Stimulated activated CD4-positive, alpha-beta T cell treated with anti-CD3 and anti-CD28 coated beads, Interleukin-4, amount 100 ng/mL, for 1 hour (primary cell): ENCODE results near the gene SLC25A33.
A peak's percentile ranks its signal among the peaks of the same experiment; 100 is the strongest.
"Not testable (repeated sequence)": the region's sequence is repeated elsewhere in the genome, so short reads cannot be mapped to it uniquely, and the experiment has no call there.

ENCODE experiments used
- DNase-seq: peaks from one replicate; pipeline ENCODE4 v3.0.0-alpha.2; 2020

SLC25A33 gene

DNA sequence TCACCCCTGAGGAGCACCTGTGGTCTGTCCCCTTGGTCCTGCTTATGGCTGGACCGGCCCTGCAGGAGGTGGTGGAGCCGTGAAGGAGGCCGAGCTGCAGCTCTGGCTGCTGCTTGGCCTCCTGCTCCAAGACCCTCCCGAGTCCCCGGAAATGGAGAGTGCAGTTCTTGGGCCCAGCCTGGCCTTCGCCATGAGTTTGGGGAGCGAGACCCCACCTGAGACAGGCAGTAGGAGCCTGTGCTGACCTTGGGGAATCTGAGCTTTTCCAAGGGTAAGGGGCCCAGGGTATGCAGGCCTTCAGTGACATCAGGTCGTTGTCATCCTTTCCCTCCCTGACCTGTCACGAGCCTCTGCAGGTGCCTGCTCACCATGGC is 63.5 kb downstream of the SLC25A33 start:
- no peak for DNase-seq

DNA sequence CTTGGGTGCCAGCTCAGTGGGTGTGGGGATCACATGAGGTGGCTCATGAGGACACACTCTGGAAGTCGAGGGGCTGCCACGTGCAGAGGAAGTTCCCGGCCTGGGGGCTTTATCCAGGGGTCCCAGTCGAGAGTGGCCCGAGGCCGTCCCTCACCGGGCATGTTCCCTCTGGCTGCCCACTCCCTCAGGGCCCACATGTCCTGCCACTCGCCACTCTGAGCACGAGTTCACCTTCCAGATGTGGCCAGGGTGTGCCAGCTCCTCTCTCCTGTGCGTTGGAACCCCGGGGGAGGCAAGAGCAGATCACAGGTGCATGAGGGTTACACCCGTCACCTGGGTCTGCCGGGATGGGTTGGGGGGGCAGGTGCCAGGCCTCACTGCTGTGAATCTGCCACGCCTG is 64.0 kb downstream of the SLC25A33 start:
- no peak for DNase-seq

- DNase-seq = no peak
Measured at GRCh38 chr1:9603766-9604753, 64.8 kb downstream of the SLC25A33 start.

GRCh38 chr1:9604836-9605235 is 65.6 kb downstream of the SLC25A33 start:
- DNase-seq = no peak

- DNase-seq = no peak
Measured at GRCh38 chr1:9605946-9606455, 66.7 kb downstream of the SLC25A33 start.

DNA sequence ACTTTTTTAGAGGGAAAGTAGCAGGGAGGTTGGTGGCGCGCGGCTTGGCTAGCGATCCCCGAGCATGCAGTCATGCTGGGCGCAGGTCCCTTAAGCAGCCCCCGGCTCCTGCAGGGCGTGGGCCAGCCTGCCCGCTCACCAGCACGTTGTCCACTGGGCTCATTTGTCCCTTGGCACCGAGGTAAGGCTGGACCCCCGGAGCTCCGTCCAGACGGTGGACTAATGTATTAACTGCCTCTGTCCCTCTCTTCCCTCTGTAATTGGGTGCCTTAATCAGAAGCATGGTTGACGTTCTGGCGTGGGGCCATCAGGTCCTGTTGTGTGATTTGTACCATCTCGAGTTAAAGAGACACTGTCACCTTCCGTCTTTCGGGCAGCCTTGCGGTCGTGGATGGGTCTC is 67.2 kb downstream of the SLC25A33 start:
- no peak for DNase-seq

- no peak for DNase-seq
Measured at GRCh38 chr1:9606948-9607347, 67.7 kb downstream of the SLC25A33 start.

DNA sequence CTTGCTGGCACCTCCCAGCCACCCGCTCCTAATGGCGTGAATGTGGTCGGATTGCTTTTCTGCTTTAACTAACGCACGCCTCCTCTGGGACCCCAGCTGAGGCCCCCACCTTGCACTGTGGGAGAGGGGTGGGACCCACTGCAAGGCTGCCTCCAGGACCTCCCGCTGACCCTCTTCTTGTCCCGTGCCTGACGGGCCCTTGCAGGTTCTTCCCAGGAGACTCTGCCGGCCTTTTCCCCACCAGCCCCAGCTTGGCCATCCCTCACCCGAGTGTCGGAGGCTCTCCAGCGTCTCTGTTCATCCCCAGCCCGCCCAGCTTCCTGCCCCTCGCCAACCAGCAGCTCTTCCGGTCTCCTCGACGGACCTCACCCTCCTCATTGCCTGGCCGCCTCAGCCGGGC is 68.1 kb downstream of the SLC25A33 start:
- no peak for DNase-seq

GRCh38 chr1:9609998-9610397 is 70.7 kb downstream of the SLC25A33 start:
- no peak for DNase-seq

DNA sequence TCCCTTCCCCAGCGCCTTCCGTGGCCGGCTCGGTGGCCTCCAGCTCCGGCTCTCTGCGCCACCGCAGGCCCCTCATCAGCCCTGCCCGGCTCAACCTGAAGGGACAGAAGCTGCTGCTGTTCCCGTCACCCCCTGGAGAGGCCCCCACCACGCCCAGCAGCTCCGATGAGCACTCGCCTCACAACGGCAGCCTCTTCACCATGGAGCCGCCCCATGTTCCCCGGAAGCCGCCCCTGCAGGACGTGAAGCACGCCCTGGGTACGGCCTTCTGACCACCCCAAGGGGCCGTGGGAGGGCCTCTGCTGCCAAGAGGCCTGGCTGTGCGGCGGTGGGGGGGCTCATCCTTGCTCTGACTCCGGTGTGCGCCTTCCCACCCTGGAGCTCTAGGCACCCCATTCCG is 71.3 kb downstream of the SLC25A33 start:
- no peak for DNase-seq

DNA sequence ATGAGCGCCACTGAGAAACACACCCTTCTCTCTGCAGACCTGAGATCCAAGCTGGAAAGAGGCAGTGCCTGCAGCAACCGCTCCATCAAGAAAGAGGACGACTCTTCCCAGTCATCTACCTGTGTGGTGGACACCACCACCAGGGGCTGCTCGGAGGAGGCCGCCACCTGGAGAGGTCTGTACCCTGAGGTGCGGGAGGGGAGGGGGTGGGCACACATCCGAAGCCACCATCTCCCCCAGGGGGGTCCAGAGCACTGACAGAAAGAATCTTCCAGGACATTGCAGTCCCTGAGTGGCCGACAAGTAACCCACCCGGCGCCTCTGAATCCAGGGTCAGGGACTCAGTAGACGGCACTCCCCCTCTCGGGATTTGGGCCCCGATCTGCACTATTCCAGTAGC is 72.5 kb downstream of the SLC25A33 start:
- no peak for DNase-seq

DNA sequence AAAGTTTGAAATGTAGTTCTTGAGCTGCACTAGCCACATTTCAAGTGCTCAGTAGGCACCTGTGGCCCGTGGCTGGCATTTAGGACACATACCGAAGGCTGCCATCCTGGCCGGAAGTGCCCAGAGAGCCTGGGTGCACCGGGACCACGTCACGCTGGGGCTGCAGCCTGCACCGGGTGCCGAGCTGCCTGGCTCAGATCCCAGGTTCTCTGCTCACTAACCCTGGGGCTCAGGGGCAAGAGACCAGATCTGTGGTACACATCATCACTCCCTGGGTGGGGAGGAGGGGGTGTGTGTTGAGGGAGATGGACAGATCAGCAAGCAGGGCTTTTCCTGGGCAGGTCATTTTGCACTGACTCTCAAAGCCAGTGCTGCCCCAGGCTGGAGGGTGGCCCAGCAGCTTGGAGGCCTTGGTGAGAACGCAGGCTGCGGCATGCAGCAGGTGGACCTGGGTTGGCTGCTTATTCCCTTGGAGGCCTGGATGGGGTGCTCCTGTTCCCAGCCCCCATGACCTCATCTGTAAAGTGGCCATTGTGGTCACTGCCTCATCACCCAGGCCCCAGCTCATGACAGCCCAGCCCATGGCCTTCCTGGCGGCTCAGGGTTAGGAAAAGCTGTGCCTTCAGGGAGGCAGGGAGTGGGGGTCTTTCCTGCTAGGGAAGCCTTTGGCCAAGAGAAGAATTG is 73.0 kb downstream of the SLC25A33 start:
- no peak for DNase-seq

DNA sequence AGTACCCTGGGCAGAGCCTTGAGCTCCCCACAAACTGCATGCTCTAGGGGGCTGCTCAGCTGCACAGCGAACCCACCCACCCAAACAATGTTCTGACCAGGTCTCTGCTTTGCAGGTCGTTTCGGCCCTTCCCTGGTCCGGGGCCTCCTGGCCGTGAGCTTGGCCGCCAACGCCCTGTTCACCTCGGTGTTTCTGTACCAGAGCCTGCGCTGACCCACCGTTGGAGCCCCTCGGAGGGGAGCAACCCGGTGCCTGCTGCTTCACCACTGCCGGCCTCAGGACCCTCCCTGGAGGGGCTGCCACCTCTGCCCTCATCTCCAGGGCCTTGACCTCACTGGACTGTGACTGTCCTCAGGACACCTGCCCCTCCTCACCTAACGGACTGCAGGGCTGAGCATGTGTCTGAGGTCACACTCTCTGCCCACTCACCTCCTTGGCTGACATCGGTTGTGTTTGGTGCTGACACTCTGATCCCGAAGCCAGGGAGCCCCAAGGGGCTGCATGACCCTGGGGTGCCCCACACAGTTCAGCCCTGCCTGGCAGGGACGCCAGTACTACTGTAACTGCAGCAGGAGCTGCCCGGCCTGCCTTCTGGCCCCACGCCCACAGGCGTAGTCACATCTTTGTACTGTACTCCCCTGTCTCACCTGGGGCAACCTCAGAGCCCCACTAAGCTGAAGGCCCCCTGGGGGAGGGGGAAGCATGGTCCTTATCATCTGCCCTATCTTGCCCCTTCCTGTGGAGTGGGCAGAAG is 73.8 kb downstream of the SLC25A33 start:
- no peak for DNase-seq

GRCh38 chr1:9613625-9614299 is 74.5 kb downstream of the SLC25A33 start:
- DNase-seq = no peak

DNA sequence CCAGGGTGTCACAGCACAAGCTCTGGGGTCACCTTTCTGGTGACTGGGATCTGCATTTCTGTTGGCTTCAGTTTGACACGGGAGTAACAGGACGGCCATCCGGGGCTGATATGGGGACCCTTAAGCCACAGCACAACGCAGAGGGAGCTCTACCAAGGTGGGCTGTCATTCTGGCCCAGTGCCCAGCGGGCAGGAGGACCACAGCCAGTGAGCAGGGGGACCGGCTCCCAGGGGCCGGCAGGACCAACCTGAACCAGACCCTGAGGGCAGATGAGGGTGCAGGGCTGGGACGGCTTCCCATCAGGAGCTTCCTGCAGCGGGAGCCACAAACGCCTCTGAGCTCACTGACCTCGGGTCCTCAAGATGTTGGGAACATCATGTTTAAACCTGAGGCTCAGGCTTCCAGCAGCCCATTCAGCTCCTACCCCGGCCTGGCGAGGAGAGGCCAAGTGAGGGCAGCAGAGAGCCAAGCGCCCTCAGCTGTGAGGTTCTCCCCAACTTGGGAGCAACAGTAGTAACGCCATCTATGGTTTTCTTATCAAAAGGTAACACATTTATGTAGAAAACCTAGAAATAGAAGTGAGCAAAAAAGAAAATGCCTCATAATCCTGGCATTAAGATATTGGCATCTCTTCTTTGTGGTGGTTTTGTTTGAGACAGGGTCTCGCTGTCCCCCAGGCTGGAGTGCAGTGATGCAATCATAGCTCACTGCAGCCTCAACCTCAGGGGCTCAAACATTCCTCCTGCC is 76.2 kb downstream of the SLC25A33 start:
- DNase-seq = peak; percentile 57

DNA sequence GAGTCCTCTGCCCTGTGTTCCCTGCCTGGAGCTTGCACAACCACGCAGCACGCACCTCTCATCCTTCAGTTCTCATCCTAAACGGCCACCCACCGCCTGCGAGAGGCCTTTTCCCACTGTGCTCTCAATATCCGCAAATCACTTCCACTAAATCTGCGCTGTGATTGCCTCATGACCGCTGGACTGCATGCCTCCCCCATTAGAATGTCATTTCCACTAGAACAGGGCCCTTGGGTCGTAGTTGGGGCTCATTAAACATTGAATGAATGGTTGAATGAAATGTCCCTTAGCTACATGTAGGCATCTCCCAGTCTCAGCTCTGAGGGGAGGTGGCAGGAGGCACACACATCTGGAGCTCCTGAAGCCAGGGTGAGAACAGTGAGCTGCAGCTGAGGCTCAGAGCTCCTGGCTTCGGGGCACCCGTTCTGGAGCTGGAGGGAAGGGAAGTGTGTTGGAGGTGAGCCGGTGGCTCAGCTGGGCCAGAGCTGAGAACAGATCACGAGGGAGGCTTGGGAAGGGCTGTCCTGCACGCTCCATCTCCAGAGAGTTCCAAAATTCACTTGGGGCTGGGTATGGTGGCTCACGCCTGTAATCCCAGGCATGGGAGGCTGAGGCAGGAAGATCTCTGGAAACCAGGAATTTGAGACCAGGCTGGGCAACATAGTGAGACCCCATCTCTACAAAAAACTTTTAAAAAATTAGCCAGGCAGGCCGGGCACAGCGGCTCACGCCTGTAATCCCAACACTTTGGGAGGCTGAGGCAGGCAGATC is 79.8 kb downstream of the SLC25A33 start:
- no peak for DNase-seq

DNA sequence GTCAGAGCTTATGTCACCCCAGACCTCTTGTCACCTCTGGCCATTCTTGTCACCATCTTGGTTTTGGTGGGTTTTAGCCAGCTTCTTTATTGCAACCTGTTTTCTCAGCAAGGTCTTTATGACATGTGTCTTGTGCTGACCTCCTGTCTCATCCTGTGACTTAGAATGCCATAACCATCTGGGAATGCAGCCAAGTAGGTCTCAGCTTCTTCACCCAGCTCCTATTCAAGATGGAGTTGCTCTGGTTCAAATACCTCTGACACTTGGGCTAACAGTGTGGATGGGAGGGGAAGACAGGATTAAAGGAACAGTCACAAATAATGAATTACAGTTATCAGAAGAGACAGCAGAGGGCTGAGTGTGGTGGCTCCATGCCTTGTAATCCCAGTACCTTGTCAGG is 81.8 kb downstream of the SLC25A33 start:
- DNase-seq = no peak

GRCh38 chr1:9624081-9624480 is 84.8 kb downstream of the SLC25A33 start:
- no peak for DNase-seq

DNA sequence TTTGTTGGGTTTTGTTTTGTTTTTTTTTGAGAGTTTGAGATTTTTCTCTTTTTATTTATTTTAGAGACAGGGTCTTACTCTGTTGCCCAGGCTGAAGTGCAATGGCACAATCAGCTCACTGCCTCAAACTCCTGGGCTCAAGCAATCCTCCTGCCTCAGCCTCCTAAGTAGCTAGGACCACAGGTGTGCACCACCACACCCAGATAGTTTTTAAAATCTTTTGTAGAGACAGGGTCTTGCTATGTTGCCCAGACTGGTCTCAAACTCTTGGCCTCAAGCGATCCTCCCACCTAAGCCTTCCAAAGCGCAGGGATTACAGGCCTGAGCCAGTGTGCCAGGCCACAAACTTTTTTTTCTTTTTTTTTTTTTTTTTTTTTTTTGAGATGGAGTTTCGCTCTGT is 85.8 kb downstream of the SLC25A33 start:
- DNase-seq = not testable (repeated sequence)

- no peak for DNase-seq
Measured at GRCh38 chr1:9626201-9626608, 86.9 kb downstream of the SLC25A33 start.
